ENCODE measurements around the gene MGRN1. TPM values are rescaled to one million over a fixed set of nuclear protein-coding genes. Genes with fewer than 3 reads are reported as not detected.

The MGRN1 gene
- polyA plus RNA-seq, 1 donor from 2014 or later: 35.9 TPM

DNA sequence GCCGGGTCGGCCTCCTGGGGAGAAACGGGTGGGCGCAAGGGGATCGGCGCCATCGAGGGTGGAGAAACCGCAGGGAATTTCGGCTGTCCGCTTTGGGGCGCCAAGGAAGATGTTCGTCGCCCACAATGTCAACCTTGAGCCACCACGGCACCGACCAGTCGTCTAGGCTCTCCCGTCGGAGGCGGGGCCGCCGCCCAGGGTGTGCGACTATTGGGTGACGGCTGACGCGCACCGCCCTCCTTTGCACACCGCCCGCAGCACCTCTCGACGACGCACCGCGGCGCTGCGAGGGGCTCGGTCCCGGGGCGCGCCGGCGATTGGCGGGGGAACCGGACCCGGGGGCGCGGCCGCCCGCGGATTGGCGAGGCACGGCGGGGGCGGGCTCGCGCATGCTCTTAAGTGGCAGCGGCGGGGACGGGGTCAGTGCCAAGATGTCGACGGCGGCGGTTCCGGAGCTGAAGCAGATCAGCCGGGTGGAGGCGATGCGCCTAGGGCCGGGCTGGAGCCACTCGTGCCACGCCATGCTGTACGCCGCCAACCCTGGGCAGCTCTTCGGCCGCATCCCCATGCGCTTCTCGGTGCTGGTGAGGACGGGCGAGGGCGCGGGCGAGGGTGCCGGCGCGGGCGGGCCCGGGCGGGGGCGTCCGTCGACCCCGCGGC, 68.8 kb downstream of the MGRN1 start, which contains the start of gene NUDT16L1:
TSS of gene NUDT16L1 (plus strand) at position 267 of the 660 bp plus-strand sequence. CDS start at position 432, 165 bp downstream.
- TF ChIP-seq MXI1 (conservative IDR thresholded peaks at IDR 0.05; ENCODE audit: poor library complexity, severe bottlenecking): peak; percentile 82
- peak; percentile 55 for TF ChIP-seq TAF1 (IDR thresholded peaks at IDR 0.05; ENCODE audit: low read depth)
- TF ChIP-seq EZH2 (IDR thresholded peaks at IDR 0.05; ENCODE audit: borderline replicate concordance, insufficient read depth, low read length, poor library complexity, severe bottlenecking): no peak
- TF ChIP-seq REST (IDR thresholded peaks at IDR 0.05; ENCODE audit: borderline replicate concordance): peak; percentile 74
- peak; percentile 77 for TF ChIP-seq POLR2AphosphoS5 (IDR thresholded peaks at IDR 0.05)
- peak; percentile 16 for TF ChIP-seq EP300 (conservative IDR thresholded peaks at IDR 0.05; ENCODE audit: poor library complexity, severe bottlenecking)
- TF ChIP-seq, protein P1, sequence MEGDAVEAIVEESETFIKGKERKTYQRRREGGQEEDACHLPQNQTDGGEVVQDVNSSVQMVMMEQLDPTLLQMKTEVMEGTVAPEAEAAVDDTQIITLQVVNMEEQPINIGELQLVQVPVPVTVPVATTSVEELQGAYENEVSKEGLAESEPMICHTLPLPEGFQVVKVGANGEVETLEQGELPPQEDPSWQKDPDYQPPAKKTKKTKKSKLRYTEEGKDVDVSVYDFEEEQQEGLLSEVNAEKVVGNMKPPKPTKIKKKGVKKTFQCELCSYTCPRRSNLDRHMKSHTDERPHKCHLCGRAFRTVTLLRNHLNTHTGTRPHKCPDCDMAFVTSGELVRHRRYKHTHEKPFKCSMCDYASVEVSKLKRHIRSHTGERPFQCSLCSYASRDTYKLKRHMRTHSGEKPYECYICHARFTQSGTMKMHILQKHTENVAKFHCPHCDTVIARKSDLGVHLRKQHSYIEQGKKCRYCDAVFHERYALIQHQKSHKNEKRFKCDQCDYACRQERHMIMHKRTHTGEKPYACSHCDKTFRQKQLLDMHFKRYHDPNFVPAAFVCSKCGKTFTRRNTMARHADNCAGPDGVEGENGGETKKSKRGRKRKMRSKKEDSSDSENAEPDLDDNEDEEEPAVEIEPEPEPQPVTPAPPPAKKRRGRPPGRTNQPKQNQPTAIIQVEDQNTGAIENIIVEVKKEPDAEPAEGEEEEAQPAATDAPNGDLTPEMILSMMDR (IDR thresholded peaks at IDR 0.05; ENCODE audit: poor library complexity, severe bottlenecking): peak; percentile 81
- no peak for TF ChIP-seq RAD21 (conservative IDR thresholded peaks at IDR 0.05)
- peak; percentile 52 for TF ChIP-seq SMC3 (conservative IDR thresholded peaks at IDR 0.05; ENCODE audit: poor library complexity)
- Histone ChIP-seq H3K27ac (ENCODE audit: low read length) (peak within 1 kb of the TSS; percentile 78), H3K9ac (ENCODE audit: low read length) (peak within 1 kb of the TSS; percentile 83), H2AFZ (ENCODE audit: low read depth, low read length) (peak within 1 kb of the TSS; percentile 49), H4K20me1 (ENCODE audit: insufficient read depth) (no peaks in the 10 kb centered on the region), H3K9me3 (ENCODE audit: low read length) (no peaks in the 10 kb centered on the region), H3K36me3 (ENCODE audit: insufficient read depth, low read length) (no peaks in the 10 kb centered on the region), H3K79me2 (replicated peaks; ENCODE audit: insufficient read depth, low read length) (no peaks in the 10 kb centered on the region), H3K4me3 (ENCODE audit: low read length) (peak within 1 kb of the TSS; percentile 91), H3F3A (ENCODE audit: insufficient read depth, low read length, poor library complexity, severe bottlenecking) (no peaks in the 10 kb centered on the region), H3K27me3 (ENCODE audit: insufficient read depth, low read depth, low read length) (no peaks in the 10 kb centered on the region), H3K9me2 (ENCODE audit: insufficient read depth, low read length) (no peaks in the 10 kb centered on the region), H3K4me2 (ENCODE audit: low read length) (peak within 1 kb of the TSS; percentile 28)

- Histone ChIP-seq H2AFZ (ENCODE audit: low read depth, low read length) (no peak overlapping the region), H3K9me2 (ENCODE audit: insufficient read depth, low read length) (no peaks in the 10 kb centered on the region), H3K4me2 (ENCODE audit: low read length) (no peak overlapping the region), H3K9ac (ENCODE audit: low read length) (peak overlapping the region; percentile 83), H4K20me1 (ENCODE audit: insufficient read depth) (no peaks in the 10 kb centered on the region), H3K27ac (ENCODE audit: low read length) (peak overlapping the region; percentile 78), H3K9me3 (ENCODE audit: low read length) (no peaks in the 10 kb centered on the region), H3K27me3 (ENCODE audit: insufficient read depth, low read depth, low read length) (no peaks in the 10 kb centered on the region), H3K36me3 (ENCODE audit: insufficient read depth, low read length) (no peaks in the 10 kb centered on the region), H3F3A (ENCODE audit: insufficient read depth, low read length, poor library complexity, severe bottlenecking) (no peaks in the 10 kb centered on the region), H3K4me3 (ENCODE audit: low read length) (peak overlapping the region; percentile 91), H3K79me2 (replicated peaks; ENCODE audit: insufficient read depth, low read length) (no peaks in the 10 kb centered on the region)
- TF ChIP-seq, protein P1 (IDR thresholded peaks at IDR 0.05; ENCODE audit: poor library complexity, severe bottlenecking): no peak
- TF ChIP-seq EZH2 (IDR thresholded peaks at IDR 0.05; ENCODE audit: borderline replicate concordance, insufficient read depth, low read length, poor library complexity, severe bottlenecking): no peak
- no peak for TF ChIP-seq POLR2AphosphoS5 (IDR thresholded peaks at IDR 0.05)
- TF ChIP-seq REST (IDR thresholded peaks at IDR 0.05; ENCODE audit: borderline replicate concordance): no peak
- no peak for TF ChIP-seq RAD21 (conservative IDR thresholded peaks at IDR 0.05)
- TF ChIP-seq MXI1 (conservative IDR thresholded peaks at IDR 0.05; ENCODE audit: poor library complexity, severe bottlenecking): peak; percentile 72
- TF ChIP-seq EP300 (conservative IDR thresholded peaks at IDR 0.05; ENCODE audit: poor library complexity, severe bottlenecking): no peak
- no peak for TF ChIP-seq TAF1 (IDR thresholded peaks at IDR 0.05; ENCODE audit: low read depth)
These were observed 69.5 kb downstream of the MGRN1 start for GRCh38 chr16:4693956-4694641.

Measured in neural cell (in vitro differentiated cells).